BJ (cell line): ENCODE measurements around the gene OR51M1. TPM values are rescaled to one million over a fixed set of nuclear protein-coding genes. Genes with fewer than 3 reads are reported as not detected.
"Not testable (repeated sequence)": the region's sequence is repeated elsewhere in the genome, so short reads cannot be mapped to it uniquely, and the experiment has no call there.

Source experiments
- CTCF ChIA-PET: fragments of 350-600 bp; formaldehyde crosslinking; extraction: SDS; loops from one replicate; lab custom pipeline; 2021; ENCODE audit warnings: antibody characterized with exemption, inconsistent platforms; lab: Yijun Ruan, JAX
- POLR2A ChIA-PET: fragments of 300-600 bp; sonication (Branson Sonifier 250); formaldehyde crosslinking; extraction: SDS; loops from one replicate; lab custom pipeline; 2021; ENCODE audit warnings: antibody characterized with exemption; lab: Charles Lee
- DNase-seq: peaks from one replicate; pipeline ENCODE4 v3.0.0-alpha.2; 2011; ENCODE audit warnings: low read depth
- H3K27me3 ChIP-seq: 2 replicates; pipeline ENCODE4 v1.6.0; 2011; ENCODE audit warnings: low read length; ENCODE audit not compliant: control insufficient read depth, insufficient read depth
- H3K36me3 ChIP-seq: 2 replicates; pipeline ENCODE4 v1.5.1; 2011; ENCODE audit warnings: low read length; ENCODE audit not compliant: control insufficient read depth, insufficient read depth
- H3K4me3 ChIP-seq: 2 replicates; pipeline ENCODE4 v1.5.1; 2011; ENCODE audit warnings: low read depth, mild to moderate bottlenecking, control low read depth, low read length
- CTCF ChIP-seq: IDR thresholded peaks from 2 replicates; pipeline ENCODE4 v1.5.1; 2011; ENCODE audit warnings: low read depth, mild to moderate bottlenecking, control low read depth, inconsistent platforms, low read length, moderate library complexity; ENCODE audit not compliant: insufficient read depth
- polyA plus RNA-seq: library from polyadenylated mRNA; depleted of rRNA; stranded (reverse); fragments of >200 nt; gene quantifications from 2 replicates; pipeline ENCODE4 v1.2.3, GENCODE V29; 2011

Gene OR51M1
- polyA plus RNA-seq, 1 experiment, result not detected

- H3K4me3 ChIP-seq, result no peak overlapping the region
- no peaks in the 10 kb centered on the region for H3K27me3 ChIP-seq
- no peaks in the 10 kb centered on the region for H3K36me3 ChIP-seq
- ChIA-PET CTCF (no interaction called here), POLR2A (no interaction called here)
- no peak for DNase-seq
- TF ChIP-seq CTCF, result no peak
These were observed 21.5 kb upstream of the OR51M1 start for GRCh38 chr11:5362017-5362625.

GRCh38 chr11:5363679-5364078, 19.9 kb upstream of the OR51M1 start:
- Histone ChIP-seq H3K27me3 (no peaks in the 10 kb centered on the region), H3K4me3 (no peak overlapping the region), H3K36me3 (no peaks in the 10 kb centered on the region)
- TF ChIP-seq CTCF, result no peak
- DNase-seq, result no peak
- CTCF ChIA-PET, result interaction anchor here (0.9 to 2.5 kb wide), 3 partner anchors 17 to 158 kb away, joined by 3 to 10 read pairs (median 4); no protein-coding TSS in a partner anchor
- POLR2A ChIA-PET, result interaction anchor here (0.6 kb wide), 1 partner anchor 57 kb away, joined by 3 read pairs; no protein-coding TSS in a partner anchor

- CTCF ChIA-PET, result interaction anchor here (0.8 to 2.5 kb wide), 5 partner anchors 16 to 159 kb away, joined by 3 to 10 read pairs (median 3); no protein-coding TSS in a partner anchor
- POLR2A ChIA-PET, result no interaction called here
These were observed 19.4 kb upstream of the OR51M1 start for GRCh38 chr11:5364214-5364613.

GRCh38 chr11:5366365-5366764, 17.2 kb upstream of the OR51M1 start:
- POLR2A ChIA-PET, DNase-seq, H3K36me3 ChIP-seq, H3K4me3 ChIP-seq, H3K27me3 ChIP-seq: not testable (repeated sequence)
- 0 out of 2 replicates have a peak, but pooled peaks have one; percentile 8 for TF ChIP-seq CTCF
- CTCF ChIA-PET, result interaction anchor here (0.7 to 1.1 kb wide), 3 partner anchors 52 to 162 kb away, joined by 3 to 4 read pairs (median 3); no protein-coding TSS in a partner anchor

More at GRCh38 chr11:5364214-5364613, 19.4 kb upstream of the OR51M1 start:
- Histone ChIP-seq H3K36me3 (no peaks in the 10 kb centered on the region), H3K4me3 (no peak overlapping the region), H3K27me3 (no peaks in the 10 kb centered on the region)
- no peak for TF ChIP-seq CTCF
- peak; percentile 53 for DNase-seq

GRCh38 chr11:5366856-5367255, 16.8 kb upstream of the OR51M1 start:
- Histone ChIP-seq H3K27me3 (no peaks in the 10 kb centered on the region), H3K36me3 (no peaks in the 10 kb centered on the region), H3K4me3 (no peak overlapping the region)
- TF ChIP-seq CTCF, result no peak
- DNase-seq, result no peak
- CTCF ChIA-PET, result interaction anchor here (0.8 to 1.8 kb wide), 4 partner anchors 14 to 238 kb away, joined by 3 to 6 read pairs (median 4); no protein-coding TSS in a partner anchor
- POLR2A ChIA-PET, result no interaction called here
